GM23338 (cell line): Measurements from ENCODE around the gene MED27.

Source experiments
- CREB1 ChIP-seq: fragments of 250-450 bp; sonication (Bioruptor Pico); IDR thresholded peaks from 2 replicates; pipeline ENCODE4 v1.5.0; 2020; ENCODE audit warnings: low read depth, mild to moderate bottlenecking, moderate library complexity
- CTCF ChIP-seq, 2 experiments: fragments of 200-600 bp in 1 of 2; sonication (generic) in 1 of 2; conservative IDR thresholded peaks; 2 replicates each; pipeline versions ENCODE4 v1.5.1 to v1.6.1; 2016 to 2017; ENCODE audit warnings: antibody characterized with exemption in 2 of 2, low read depth in 2 of 2, mild to moderate bottlenecking in 2 of 2, moderate library complexity in 1 of 2
- EZH2 ChIP-seq: fragments of 200-600 bp; sonication (generic); IDR thresholded peaks from one replicate; pipeline ENCODE4 v1.8.0; 2017; ENCODE audit warnings: antibody characterized with exemption, mild to moderate bottlenecking, low read depth; ENCODE audit not compliant: unreplicated experiment
- EZH2phosphoT487 ChIP-seq: fragments of 200-600 bp; sonication (generic); IDR thresholded peaks from one replicate; pipeline ENCODE4 v1.8.1; 2018; ENCODE audit warnings: antibody characterized with exemption; ENCODE audit not compliant: unreplicated experiment
- JUNB ChIP-seq: IDR thresholded peaks from one replicate; pipeline ENCODE4 v1.6.1; 2016; ENCODE audit warnings: antibody characterized with exemption; ENCODE audit not compliant: unreplicated experiment
- POLR2AphosphoS5 ChIP-seq: IDR thresholded peaks from 2 replicates; pipeline ENCODE4 v1.6.1; 2016; ENCODE audit warnings: antibody characterized with exemption, low read depth
- REST ChIP-seq: IDR thresholded peaks from one replicate; pipeline ENCODE4 v1.6.1; 2018; ENCODE audit warnings: antibody characterized with exemption; ENCODE audit not compliant: unreplicated experiment
- STAT1 ChIP-seq: IDR thresholded peaks from one replicate; pipeline ENCODE4 v1.6.1; 2016; ENCODE audit warnings: antibody characterized with exemption; ENCODE audit not compliant: unreplicated experiment
- TF ChIP-seq, protein P1 (sequence below): IDR thresholded peaks from 2 replicates; pipeline ENCODE4 v1.6.1; 2016; ENCODE audit warnings: antibody characterized with exemption

DNA sequence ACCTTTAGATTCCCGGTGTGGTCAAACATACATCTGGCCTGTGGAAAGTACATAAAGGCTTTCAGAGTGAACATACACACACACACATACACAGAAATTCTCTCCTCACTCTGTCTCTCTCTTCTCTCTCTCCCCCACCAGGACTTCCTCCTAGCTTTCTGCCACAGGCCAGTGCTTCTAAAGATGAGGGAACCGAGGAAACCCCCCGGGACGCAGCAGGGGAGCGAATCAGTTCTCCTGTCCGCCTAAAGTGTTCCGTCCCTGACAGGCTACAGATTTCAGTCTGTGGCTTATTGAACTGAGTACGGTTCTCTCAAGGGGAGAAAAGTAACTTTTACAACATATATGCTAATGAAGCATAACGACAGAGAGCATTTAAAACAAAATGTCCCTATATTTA is 75.8 kb downstream of the MED27 start:
- TF ChIP-seq POLR2AphosphoS5, result no peak
- TF ChIP-seq STAT1, result no peak
- TF ChIP-seq CTCF (conservative IDR thresholded peaks at IDR 0.05; ENCODE audit: low read depth in 2 of 2), result no peak
- TF ChIP-seq EZH2, result no peak
- TF ChIP-seq REST, result no peak
- no peak for TF ChIP-seq JUNB
- TF ChIP-seq CREB1 (CRISPR knock-in tag), result no peak
- no peak for TF ChIP-seq EZH2phosphoT487
- TF ChIP-seq, protein P1, sequence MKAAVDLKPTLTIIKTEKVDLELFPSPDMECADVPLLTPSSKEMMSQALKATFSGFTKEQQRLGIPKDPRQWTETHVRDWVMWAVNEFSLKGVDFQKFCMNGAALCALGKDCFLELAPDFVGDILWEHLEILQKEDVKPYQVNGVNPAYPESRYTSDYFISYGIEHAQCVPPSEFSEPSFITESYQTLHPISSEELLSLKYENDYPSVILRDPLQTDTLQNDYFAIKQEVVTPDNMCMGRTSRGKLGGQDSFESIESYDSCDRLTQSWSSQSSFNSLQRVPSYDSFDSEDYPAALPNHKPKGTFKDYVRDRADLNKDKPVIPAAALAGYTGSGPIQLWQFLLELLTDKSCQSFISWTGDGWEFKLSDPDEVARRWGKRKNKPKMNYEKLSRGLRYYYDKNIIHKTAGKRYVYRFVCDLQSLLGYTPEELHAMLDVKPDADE, result no peak
